HG03196 (cell line): Measurements from ENCODE around the gene ZPR1.
"Not testable (repeated sequence)": the region's sequence is repeated elsewhere in the genome, so short reads cannot be mapped to it uniquely, and the experiment has no call there.

Experiments used
- ATAC-seq: cut with Tn5 transposase; IDR thresholded peaks from one replicate; pipeline ENCODE4 v1.9.1; 2021; ENCODE audit not compliant: unreplicated experiment

The ZPR1 gene

GRCh38 chr11:116825434-116825833 is 37.6 kb upstream of the ZPR1 start:
- ATAC-seq: no peak

- ATAC-seq: no peak
Measured at GRCh38 chr11:116823031-116823843, 35.4 kb upstream of the ZPR1 start, which contains the start of gene APOA4. Gene APOA4, minus strand, starts transcription at chr11:116823304. Its CDS starts 113 bp downstream, at chr11:116823191.

DNA sequence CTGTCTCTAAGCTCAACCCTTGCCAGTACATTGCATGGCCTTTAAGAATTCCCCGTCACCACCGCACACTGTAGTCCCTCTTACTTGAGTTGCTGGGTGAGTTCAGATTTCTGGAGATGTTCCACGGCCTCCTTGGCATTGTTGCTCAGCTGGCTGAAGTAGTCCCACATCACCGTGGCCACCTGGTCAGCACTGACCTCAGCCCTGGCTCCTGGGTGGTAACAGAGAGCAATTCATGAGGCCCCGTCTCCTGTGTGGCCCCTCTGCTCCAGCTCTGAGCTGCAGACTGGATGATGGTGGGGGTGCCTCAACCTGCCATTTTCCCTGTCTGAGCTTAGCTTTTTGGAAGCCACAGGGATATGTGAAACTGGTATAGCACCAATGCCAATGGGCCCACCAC is 34.8 kb upstream of the ZPR1 start:
- no peak for ATAC-seq

- ATAC-seq: no peak
Measured at GRCh38 chr11:116821050-116821918, 33.5 kb upstream of the ZPR1 start.

DNA sequence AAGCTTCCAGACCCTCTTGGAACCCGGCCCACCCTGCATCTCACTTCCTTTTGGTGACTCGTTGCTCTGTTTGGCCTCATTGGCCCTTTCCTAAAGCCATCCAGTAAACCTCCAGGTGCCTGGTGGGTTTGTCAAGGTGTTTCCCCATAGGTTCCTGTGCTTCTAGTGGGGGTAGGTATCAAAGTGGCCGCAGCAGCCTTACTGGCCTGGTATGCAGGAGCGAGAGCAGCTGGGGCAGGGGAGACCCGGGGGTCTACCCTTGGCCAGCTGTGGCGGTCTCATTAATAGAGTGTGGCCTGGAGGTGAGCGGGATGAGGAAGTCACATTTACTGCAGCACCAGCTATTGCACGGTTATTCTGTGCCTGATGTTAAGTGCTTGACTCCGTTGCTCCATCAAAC is 31.2 kb upstream of the ZPR1 start:
- no peak for ATAC-seq

GRCh38 chr11:116814502-116814901 is 26.7 kb upstream of the ZPR1 start:
- no peak for ATAC-seq

GRCh38 chr11:116813781-116814471 is 26.1 kb upstream of the ZPR1 start:
- no peak for ATAC-seq

GRCh38 chr11:116813170-116813569 is 25.3 kb upstream of the ZPR1 start:
- ATAC-seq: no peak

- no peak for ATAC-seq
Measured at GRCh38 chr11:116812109-116812508, 24.3 kb upstream of the ZPR1 start.

DNA sequence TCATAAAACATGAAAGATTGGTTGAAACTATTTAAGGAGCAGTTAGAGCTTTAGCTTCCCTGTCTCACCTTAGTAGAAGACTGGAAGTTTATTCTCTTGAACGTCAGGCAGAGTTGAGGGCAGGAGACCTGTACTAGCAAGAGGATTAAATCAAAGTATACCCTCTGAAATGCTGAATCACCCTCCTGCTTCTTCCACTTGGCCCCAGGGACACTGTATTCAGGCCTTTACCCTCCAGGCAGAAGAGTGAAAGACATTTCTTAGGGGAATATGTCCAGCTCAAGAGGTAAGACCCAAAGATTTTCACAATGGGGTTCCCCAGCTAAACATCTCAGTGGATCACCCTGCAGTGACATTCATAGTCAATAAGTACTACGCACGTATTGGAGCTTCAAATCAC is 23.4 kb upstream of the ZPR1 start:
- no peak for ATAC-seq

- no peak for ATAC-seq
Measured at GRCh38 chr11:116808262-116809175, 20.7 kb upstream of the ZPR1 start.

GRCh38 chr11:116807601-116808261 is 19.9 kb upstream of the ZPR1 start:
- ATAC-seq: no peak

- ATAC-seq: no peak
Measured at GRCh38 chr11:116804001-116804400, 16.2 kb upstream of the ZPR1 start.

GRCh38 chr11:116801662-116802061 is 13.8 kb upstream of the ZPR1 start:
- not testable (repeated sequence) for ATAC-seq

- ATAC-seq: no peak
Measured at GRCh38 chr11:116800610-116801009, 12.8 kb upstream of the ZPR1 start.

- no peak for ATAC-seq
Measured at GRCh38 chr11:116798368-116798767, 10.5 kb upstream of the ZPR1 start.

DNA sequence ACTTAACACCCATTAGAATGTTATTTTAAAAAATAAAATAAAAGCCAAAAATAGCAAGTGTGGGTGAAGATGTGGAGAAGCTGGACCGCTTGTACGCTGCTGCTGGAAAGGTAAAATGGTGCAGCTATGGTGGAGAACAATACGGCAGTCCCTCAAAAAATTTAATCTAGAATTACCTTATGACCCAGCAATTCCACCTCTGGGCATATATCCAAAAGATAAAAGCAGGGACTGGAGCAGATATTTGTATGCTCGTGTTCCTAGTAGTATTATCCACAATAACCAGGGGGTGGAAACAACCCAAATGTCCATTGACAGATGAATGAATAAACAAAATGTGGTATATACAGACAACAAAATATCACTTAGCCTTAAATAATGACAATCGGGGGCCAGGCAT is 10.0 kb upstream of the ZPR1 start:
- ATAC-seq: no peak

DNA sequence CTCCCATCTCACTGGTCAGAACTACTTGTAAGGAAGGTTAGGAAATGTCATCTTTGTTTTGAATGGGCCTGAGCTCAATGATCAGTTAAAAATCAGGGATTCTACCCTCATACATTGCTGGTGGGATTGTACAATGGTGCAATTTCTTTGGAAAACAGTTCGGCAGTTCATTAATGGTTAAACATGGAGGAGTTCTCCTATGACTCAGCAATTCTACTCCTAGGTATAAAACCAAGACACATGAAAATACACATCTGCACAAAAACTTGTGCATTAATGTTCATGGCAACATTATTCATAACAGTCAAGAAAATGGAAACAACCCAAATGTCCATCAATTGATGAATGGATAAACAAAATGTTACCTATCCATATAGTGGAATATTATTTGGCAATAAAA is 8.7 kb upstream of the ZPR1 start:
- ATAC-seq: no peak

GRCh38 chr11:116794851-116795250 is 7.0 kb upstream of the ZPR1 start:
- no peak for ATAC-seq

DNA sequence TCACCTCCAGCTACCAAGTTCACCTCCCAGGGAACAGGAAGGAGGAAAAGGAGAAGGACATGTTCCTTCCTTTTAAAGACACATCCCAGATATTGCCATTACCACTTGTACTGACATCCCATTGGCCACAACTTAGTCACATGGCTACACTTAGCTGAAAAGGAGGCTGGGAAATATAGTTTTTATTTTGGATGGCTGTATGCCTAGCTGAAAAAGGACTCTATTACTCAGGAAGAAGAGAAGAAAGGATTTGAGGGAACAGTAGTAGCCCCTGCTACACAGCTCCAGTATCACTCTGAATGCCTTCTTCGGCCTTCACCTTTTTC is 5.9 kb upstream of the ZPR1 start:
- no peak for ATAC-seq
